WTC11 (cell line): ENCODE results near the gene MADD. TPM values are rescaled to one million over a fixed set of nuclear protein-coding genes. Genes with fewer than 3 reads are reported as not detected.
A peak's percentile ranks its signal among the peaks of the same experiment; 100 is the strongest.

Source experiments
- ATAC-seq: fragments of 200-7000 bp; cut with Tn5 transposase; 2 replicates; pipeline ENCODE4 v1.10.0; 2021; ENCODE audit warnings: mild to moderate bottlenecking, moderate library complexity
- CTCF ChIA-PET: fragments of 300-600 bp; sonication (Branson Sonifier 250); formaldehyde crosslinking; loops from one replicate; lab custom pipeline; 2021; ENCODE audit warnings: antibody characterized with exemption; lab: Charles Lee
- POLR2A ChIA-PET: fragments of 350-600 bp; sonication (Branson Sonifier 250); formaldehyde crosslinking; loops from one replicate; lab custom pipeline; 2021; ENCODE audit warnings: antibody characterized with exemption; lab: Charles Lee
- DNase-seq: peaks from one replicate; pipeline ENCODE4 v3.0.0; 2021; ENCODE audit warnings: low spot score
- H3K27ac Mint-ChIP-seq: 2 replicates; pipeline ENCODE4 v1.8.0; 2021; ENCODE audit warnings: mixed read lengths
- H3K27me3 Mint-ChIP-seq: 2 replicates; pipeline ENCODE4 v1.8.0; 2021; ENCODE audit warnings: low read depth, mild to moderate bottlenecking, moderate library complexity, mixed read lengths
- H3K36me3 Mint-ChIP-seq: 2 replicates; pipeline ENCODE4 v1.8.0; 2021; ENCODE audit warnings: mixed read lengths
- H3K4me1 Mint-ChIP-seq: 2 replicates; pipeline ENCODE4 v1.8.0; 2022; ENCODE audit warnings: mixed read lengths
- H3K4me3 Mint-ChIP-seq: 2 replicates; pipeline ENCODE4 v1.8.0; 2021; ENCODE audit warnings: mild to moderate bottlenecking, moderate library complexity, mixed read lengths
- H3K9me3 Mint-ChIP-seq: 2 replicates; pipeline ENCODE4 v1.8.0; 2021; ENCODE audit warnings: mixed read lengths
- ATF3 ChIP-seq: sonication (generic); formaldehyde crosslinking; conservative IDR thresholded peaks from 2 replicates; pipeline ENCODE4 v1.8.1; 2022; ENCODE audit warnings: mild to moderate bottlenecking, missing genetic modification reagents
- CBFB ChIP-seq: sonication (generic); formaldehyde crosslinking; IDR thresholded peaks from 2 replicates; pipeline ENCODE4 v1.8.1; 2022; ENCODE audit warnings: mild to moderate bottlenecking, low read depth, missing genetic modification reagents
- CREB1 ChIP-seq: sonication (generic); formaldehyde crosslinking; IDR thresholded peaks from 2 replicates; pipeline ENCODE4 v1.8.0; 2023; ENCODE audit warnings: mild to moderate bottlenecking, missing genetic modification reagents
- E2F1 ChIP-seq: sonication (generic); formaldehyde crosslinking; IDR thresholded peaks from 2 replicates; pipeline ENCODE4 v1.8.0; 2022; ENCODE audit warnings: mild to moderate bottlenecking, missing genetic modification reagents
- FOXJ3 ChIP-seq: sonication (generic); formaldehyde crosslinking; IDR thresholded peaks from 2 replicates; pipeline ENCODE4 v1.9.0; 2021; ENCODE audit warnings: missing genetic modification reagents, mild to moderate bottlenecking, borderline replicate concordance
- GABPB1 ChIP-seq: sonication (generic); formaldehyde crosslinking; IDR thresholded peaks from 2 replicates; pipeline ENCODE4 v1.8.1; 2023; ENCODE audit warnings: mild to moderate bottlenecking, missing genetic modification reagents
- HMGXB4 ChIP-seq: sonication (generic); formaldehyde crosslinking; IDR thresholded peaks from 2 replicates; pipeline ENCODE4 v1.8.1; 2023; ENCODE audit warnings: mild to moderate bottlenecking, moderate library complexity, missing genetic modification reagents
- JAZF1 ChIP-seq: fragments of 250-450 bp; sonication (Bioruptor Pico); IDR thresholded peaks from 2 replicates; pipeline ENCODE4 v1.9.0; 2021; ENCODE audit warnings: moderate library complexity, mild to moderate bottlenecking, inconsistent platforms
- MAX ChIP-seq: sonication (generic); formaldehyde crosslinking; IDR thresholded peaks from 2 replicates; pipeline ENCODE4 v1.8.0; 2022; ENCODE audit warnings: mild to moderate bottlenecking, missing genetic modification reagents
- MYBL2 ChIP-seq: sonication (generic); formaldehyde crosslinking; IDR thresholded peaks from 2 replicates; pipeline ENCODE4 v1.8.1; 2023; ENCODE audit warnings: mild to moderate bottlenecking, moderate library complexity, missing genetic modification reagents
- NFATC4 ChIP-seq: fragments of 250-450 bp; sonication (Bioruptor Pico); IDR thresholded peaks from 2 replicates; pipeline ENCODE4 v1.9.0; 2021; ENCODE audit warnings: mild to moderate bottlenecking
- NR3C1 ChIP-seq: sonication (generic); formaldehyde crosslinking; conservative IDR thresholded peaks from 2 replicates; pipeline ENCODE4 v1.8.1; 2023; ENCODE audit warnings: low read depth, mild to moderate bottlenecking, missing genetic modification reagents
- OVOL2 ChIP-seq: fragments of 250-450 bp; sonication (Bioruptor Pico); IDR thresholded peaks from 2 replicates; pipeline ENCODE4 v1.9.0; 2021; ENCODE audit warnings: mild to moderate bottlenecking, borderline replicate concordance
- SOX15 ChIP-seq: fragments of 250-450 bp; sonication (Bioruptor Pico); IDR thresholded peaks from 2 replicates; pipeline ENCODE4 v1.9.0; 2021; ENCODE audit warnings: mild to moderate bottlenecking
- TCF7 ChIP-seq: sonication (generic); formaldehyde crosslinking; IDR thresholded peaks from 2 replicates; pipeline ENCODE4 v1.8.0; 2022; ENCODE audit warnings: mild to moderate bottlenecking, low read depth, missing genetic modification reagents, moderate library complexity
- TEAD1 ChIP-seq: sonication (generic); formaldehyde crosslinking; IDR thresholded peaks from 2 replicates; pipeline ENCODE4 v1.8.0; 2022; ENCODE audit warnings: mild to moderate bottlenecking, missing genetic modification reagents
- TEAD4 ChIP-seq: sonication (generic); formaldehyde crosslinking; IDR thresholded peaks from 2 replicates; pipeline ENCODE4 v1.8.0; 2022; ENCODE audit warnings: mild to moderate bottlenecking, missing genetic modification reagents
- USF2 ChIP-seq: sonication (generic); formaldehyde crosslinking; IDR thresholded peaks from 2 replicates; pipeline ENCODE4 v1.8.1; 2023; ENCODE audit warnings: mild to moderate bottlenecking, missing genetic modification reagents, moderate library complexity
- ZNF138 ChIP-seq: sonication (generic); formaldehyde crosslinking; conservative IDR thresholded peaks from 2 replicates; pipeline ENCODE4 v1.8.1; 2022; ENCODE audit warnings: mild to moderate bottlenecking, moderate library complexity, missing genetic modification reagents
- ZNF423 ChIP-seq: fragments of 250-450 bp; sonication (Bioruptor Pico); IDR thresholded peaks from 2 replicates; pipeline ENCODE4 v2.1.2; 2022; ENCODE audit warnings: mild to moderate bottlenecking, moderate library complexity
- ZNF532 ChIP-seq: fragments of 250-450 bp; sonication (Bioruptor Pico); IDR thresholded peaks from 2 replicates; pipeline ENCODE4 v1.9.0; 2021; ENCODE audit warnings: mild to moderate bottlenecking, borderline replicate concordance
- ZNF671 ChIP-seq: fragments of 250-450 bp; sonication (Bioruptor Pico); IDR thresholded peaks from 2 replicates; pipeline ENCODE4 v1.8.0; 2021; ENCODE audit warnings: mild to moderate bottlenecking
- total RNA-seq: library from RNA; stranded (reverse); gene quantifications from 3 replicates; pipeline ENCODE4 v1.2.3, GENCODE V29; 2021

MADD gene
- total RNA-seq, 1 experiment from 2014 or later = 47.5 TPM

GRCh38 chr11:47278058-47278457, 8.1 kb downstream of the MADD start:
- Mint-ChIP-seq H3K4me1 (peaks cover 10% of the 10 kb centered on the region), H3K27ac (no peak overlapping the region), H3K9me3 (no peaks in the 10 kb centered on the region), H3K27me3 (no peaks in the 10 kb centered on the region), H3K4me3 (no peak overlapping the region), H3K36me3 (peaks cover 65% of the 10 kb centered on the region)
- POLR2A ChIA-PET = no interaction called here
- no peak for TF ChIP-seq TEAD4 (CRISPR knock-in tag)
- no peak for TF ChIP-seq TEAD1
- TF ChIP-seq CREB1 (CRISPR knock-in tag) = no peak
- no peak for TF ChIP-seq ZNF423 (CRISPR knock-in tag)
- TF ChIP-seq ZNF671 = no peak
- no peak for TF ChIP-seq HMGXB4
- TF ChIP-seq OVOL2 (CRISPR knock-in tag) = no peak
- ATAC-seq (no peak), DNase-seq (no peak)
- CTCF ChIA-PET = no interaction called here

- H3K4me3 Mint-ChIP-seq = no peak overlapping the region
- H3K9me3 Mint-ChIP-seq = no peaks in the 10 kb centered on the region
- POLR2A ChIA-PET = no interaction called here
- no peak overlapping the region for H3K27ac Mint-ChIP-seq
- H3K27me3 Mint-ChIP-seq = no peaks in the 10 kb centered on the region
- ATAC-seq (no peak), DNase-seq (no peak)
- peaks cover 10% of the 10 kb centered on the region for H3K4me1 Mint-ChIP-seq
- CTCF ChIA-PET = interaction anchor here (2.9 kb wide), 1 partner anchor 19 kb away, joined by 16 read pairs; no protein-coding TSS in a partner anchor
- TF ChIP-seq TCF7 (no peak), NR3C1 (no peak)
- peaks cover 66% of the 10 kb centered on the region for H3K36me3 Mint-ChIP-seq
Measured at GRCh38 chr11:47278769-47279168, 8.8 kb downstream of the MADD start.

- ATAC-seq = no peak
Measured at GRCh38 chr11:47280099-47280498, 10.2 kb downstream of the MADD start.

GRCh38 chr11:47280860-47281259, 10.9 kb downstream of the MADD start:
- Mint-ChIP-seq H3K27ac (no peak overlapping the region), H3K4me3 (no peak overlapping the region), H3K36me3 (peaks cover 71% of the 10 kb centered on the region), H3K27me3 (no peaks in the 10 kb centered on the region), H3K4me1 (peaks cover 10% of the 10 kb centered on the region), H3K9me3 (no peaks in the 10 kb centered on the region)
- peak; percentile 59 for ATAC-seq
- CTCF ChIA-PET = interaction anchor here (0.8 to 2.9 kb wide), 3 partner anchors 21 to 74 kb away, joined by 3 to 16 read pairs (median 4); partner anchors contain the start of gene NR1H3
- POLR2A ChIA-PET = interaction anchor here (1.1 kb wide), 1 partner anchor 47 kb away, joined by 4 read pairs; no protein-coding TSS in a partner anchor
- DNase-seq = no peak
- TF ChIP-seq MAX (CRISPR knock-in tag) = no peak
- no peak for TF ChIP-seq FOXJ3
- no peak for TF ChIP-seq SOX15 (CRISPR knock-in tag)
- TF ChIP-seq ATF3 (CRISPR knock-in tag) = no peak
- TF ChIP-seq MYBL2 (CRISPR knock-in tag) = no peak
- no peak for TF ChIP-seq E2F1
- no peak for TF ChIP-seq ZNF532 (CRISPR knock-in tag)
- TF ChIP-seq NFATC4 (CRISPR knock-in tag) = no peak
- no peak for TF ChIP-seq CBFB (CRISPR knock-in tag)
- TF ChIP-seq ZNF138 (CRISPR knock-in tag) = no peak
- no peak for TF ChIP-seq JAZF1 (CRISPR knock-in tag)
- TF ChIP-seq OVOL2 (CRISPR knock-in tag) = no peak

More at GRCh38 chr11:47280099-47280498, 10.2 kb downstream of the MADD start:
- no peaks in the 10 kb centered on the region for H3K27me3 Mint-ChIP-seq
- H3K27ac Mint-ChIP-seq = peak overlapping the region; percentile 81
- TF ChIP-seq GABPB1 (CRISPR knock-in tag) (no peak), CREB1 (CRISPR knock-in tag) (no peak), CBFB (CRISPR knock-in tag) (no peak), USF2 (no peak)
- DNase-seq = no peak
- H3K9me3 Mint-ChIP-seq = no peaks in the 10 kb centered on the region
- H3K4me1 Mint-ChIP-seq = peaks cover 10% of the 10 kb centered on the region
- H3K36me3 Mint-ChIP-seq = peaks cover 70% of the 10 kb centered on the region
- ChIA-PET POLR2A (no interaction called here), CTCF (interaction anchor here (2.9 kb wide), 1 partner anchor 21 kb away, joined by 16 read pairs; no protein-coding TSS in a partner anchor)
- no peak overlapping the region for H3K4me3 Mint-ChIP-seq
